AG04450 (cell line): ENCODE measurements around the gene MMP1. TPM values are rescaled to one million over a fixed set of nuclear protein-coding genes. Genes with fewer than 3 reads are reported as not detected.

Experiments used
- CTCF ChIA-PET: fragments of 300-600, 350-600 bp; formaldehyde crosslinking; extraction: SDS; loops from one replicate; lab custom pipeline; 2022; ENCODE audit warnings: antibody characterized with exemption, inconsistent platforms; lab: Charles Lee
- POLR2A ChIA-PET: fragments of 350-600 bp; formaldehyde crosslinking; extraction: SDS; loops from one replicate; lab custom pipeline; 2021; ENCODE audit warnings: antibody characterized with exemption, inconsistent platforms; lab: Yijun Ruan, JAX
- DNase-seq: peaks from one replicate; pipeline ENCODE4 v3.0.0-alpha.2; 2011; ENCODE audit warnings: low read depth, low spot score
- H3K27ac ChIP-seq: one replicate; pipeline ENCODE4 v1.5.1; 2012; ENCODE audit warnings: low read depth, low read length, control low read depth
- H3K27me3 ChIP-seq: one replicate; pipeline ENCODE4 v1.6.0; 2012; ENCODE audit warnings: low read length; ENCODE audit not compliant: control insufficient read depth, insufficient read depth
- H3K4me3 ChIP-seq: 2 replicates; pipeline ENCODE4 v1.5.1; 2011; ENCODE audit warnings: mild to moderate bottlenecking, low read depth, low read length, control low read depth
- H3K9me3 ChIP-seq: 2 replicates; pipeline ENCODE4 v1.5.1; 2012; ENCODE audit warnings: low read length; ENCODE audit not compliant: control insufficient read depth, insufficient read depth
- CTCF ChIP-seq: IDR thresholded peaks from 2 replicates; pipeline ENCODE4 v1.5.1; 2011; ENCODE audit warnings: low read depth, low read length, control low read depth, inconsistent platforms
- polyA plus RNA-seq: library from polyadenylated mRNA; depleted of rRNA; stranded (reverse); fragments of >200 nt; gene quantifications from 2 replicates; pipeline ENCODE4 v1.2.3, GENCODE V29; 2011

The MMP1 gene
- polyA plus RNA-seq, 1 experiment = 41.2 TPM

GRCh38 chr11:102824556-102824955 lies 26.6 kb upstream of the MMP1 start:
- no peak for DNase-seq
- ChIA-PET CTCF (interaction anchor here (1.1 kb wide), 1 partner anchor 117 kb away, joined by 3 read pairs; no protein-coding TSS in a partner anchor), POLR2A (no interaction called here)
- no peak for TF ChIP-seq CTCF
- peaks cover 13% of the 10 kb centered on the region for H3K27me3 ChIP-seq
- H3K9me3 ChIP-seq = peaks cover 3% of the 10 kb centered on the region; the same call in 1 of the 2 replicates
- H3K27ac ChIP-seq = no peak overlapping the region
- no peak overlapping the region for H3K4me3 ChIP-seq

- Histone ChIP-seq H3K27ac (no peak overlapping the region), H3K4me3 (no peak overlapping the region), H3K27me3 (peaks cover 13% of the 10 kb centered on the region), H3K9me3 (no peaks in the 10 kb centered on the region)
- no peak for DNase-seq
- POLR2A ChIA-PET = no interaction called here
- no peak for TF ChIP-seq CTCF
- CTCF ChIA-PET = interaction anchor here (0.8 to 2.2 kb wide), 3 partner anchors 9 to 122 kb away, joined by 3 to 6 read pairs (median 3); no protein-coding TSS in a partner anchor
These were observed 21.5 kb upstream of the MMP1 start for GRCh38 chr11:102819491-102819890.

DNA sequence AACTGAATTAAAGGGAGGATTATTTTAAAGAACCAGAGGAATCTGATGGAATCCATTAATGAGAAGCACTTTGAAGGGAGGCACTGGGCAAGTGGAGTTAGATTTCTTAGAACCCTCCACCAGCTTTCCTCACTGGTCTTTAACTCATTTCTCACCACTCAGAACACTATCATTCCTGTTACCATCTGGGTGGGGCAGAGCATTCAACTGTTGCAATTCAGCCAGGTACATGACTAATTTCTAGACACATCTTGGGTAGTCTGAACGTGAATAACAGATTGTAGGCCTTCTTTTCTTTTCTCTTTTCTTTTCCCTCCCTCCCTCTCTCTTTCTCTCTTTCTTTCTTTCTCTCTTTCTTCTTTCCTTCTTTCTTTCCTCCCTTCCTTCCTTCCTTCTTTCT lies 15.5 kb upstream of the MMP1 start:
- POLR2A ChIA-PET = no interaction called here
- Histone ChIP-seq H3K4me3 (no peak overlapping the region), H3K27me3 (no peaks in the 10 kb centered on the region), H3K27ac (no peak overlapping the region), H3K9me3 (no peaks in the 10 kb centered on the region)
- no peak for TF ChIP-seq CTCF
- CTCF ChIA-PET = no interaction called here
- no peak for DNase-seq

DNA sequence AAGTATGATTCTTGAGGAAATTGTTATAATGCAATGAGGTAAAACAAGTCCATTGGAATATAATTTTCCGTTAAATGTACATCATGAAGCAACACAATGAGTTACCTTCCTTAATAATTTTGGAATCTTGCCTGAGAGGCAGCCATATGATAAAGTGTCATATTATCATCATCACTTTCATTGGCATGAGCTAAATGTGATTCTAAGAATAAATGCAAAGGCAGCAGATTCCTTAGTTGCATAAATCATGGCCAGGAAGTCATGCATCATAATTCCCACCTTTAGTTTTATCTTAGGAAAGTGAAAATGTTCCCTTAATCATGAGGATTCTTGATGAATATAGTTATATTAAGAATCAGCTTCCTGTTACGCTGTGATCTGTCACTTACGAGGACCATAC lies 14.2 kb upstream of the MMP1 start:
- ChIA-PET POLR2A (no interaction called here), CTCF (interaction anchor here (0.6 to 4.2 kb wide), 4 partner anchors 10 to 230 kb away, joined by 3 to 30 read pairs (median 4); no protein-coding TSS in a partner anchor)
- DNase-seq = no peak
- Histone ChIP-seq H3K4me3 (no peak overlapping the region), H3K9me3 (peaks cover 6% of the 10 kb centered on the region; the same call in 1 of the 2 replicates), H3K27me3 (no peaks in the 10 kb centered on the region), H3K27ac (no peak overlapping the region)
- no peak for TF ChIP-seq CTCF

GRCh38 chr11:102810950-102811660 lies 13.1 kb upstream of the MMP1 start:
- H3K4me3 ChIP-seq = no peak overlapping the region
- DNase-seq = no peak
- peak; percentile 71 for TF ChIP-seq CTCF
- H3K27me3 ChIP-seq = no peaks in the 10 kb centered on the region
- CTCF ChIA-PET = interaction anchor here (0.6 to 4.2 kb wide), 18 partner anchors 9 to 243 kb away, joined by 3 to 30 read pairs (median 4); no protein-coding TSS in a partner anchor
- no peak overlapping the region for H3K27ac ChIP-seq
- POLR2A ChIA-PET = no interaction called here
- H3K9me3 ChIP-seq = peaks cover 6% of the 10 kb centered on the region; the same call in 1 of the 2 replicates
